Breast epithelium (tissue), 3 donors: Measurements from ENCODE around the gene HEY2.

ENCODE experiments used
- POLR2A ChIP-seq: fragments of 450-650 bp; IDR thresholded peaks from one replicate; pipeline ENCODE4 v1.6.1; 2016; ENCODE audit warnings: antibody characterized with exemption, mild to moderate bottlenecking, moderate library complexity
- TF ChIP-seq, protein P1 (sequence below), 3 donors: fragments of 450-650 bp; IDR thresholded peaks; one replicate each; pipeline ENCODE4 v1.5.1; 2016 to 2017; ENCODE audit warnings: antibody characterized with exemption in 3 of 3, mild to moderate bottlenecking in 3 of 3, moderate library complexity in 3 of 3

DNA sequence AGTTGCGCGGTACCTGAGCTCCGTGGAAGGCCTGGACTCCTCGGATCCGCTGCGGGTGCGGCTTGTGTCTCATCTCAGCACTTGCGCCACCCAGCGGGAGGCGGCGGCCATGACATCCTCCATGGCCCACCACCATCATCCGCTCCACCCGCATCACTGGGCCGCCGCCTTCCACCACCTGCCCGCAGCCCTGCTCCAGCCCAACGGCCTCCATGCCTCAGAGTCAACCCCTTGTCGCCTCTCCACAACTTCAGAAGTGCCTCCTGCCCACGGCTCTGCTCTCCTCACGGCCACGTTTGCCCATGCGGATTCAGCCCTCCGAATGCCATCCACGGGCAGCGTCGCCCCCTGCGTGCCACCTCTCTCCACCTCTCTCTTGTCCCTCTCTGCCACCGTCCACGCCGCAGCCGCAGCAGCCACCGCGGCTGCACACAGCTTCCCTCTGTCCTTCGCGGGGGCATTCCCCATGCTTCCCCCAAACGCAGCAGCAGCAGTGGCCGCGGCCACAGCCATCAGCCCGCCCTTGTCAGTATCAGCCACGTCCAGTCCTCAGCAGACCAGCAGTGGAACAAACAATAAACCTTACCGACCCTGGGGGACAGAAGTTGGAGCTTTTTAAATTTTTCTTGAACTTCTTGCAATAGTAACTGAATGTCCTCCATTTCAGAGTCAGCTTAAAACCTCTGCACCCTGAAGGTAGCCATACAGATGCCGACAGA lies 9.9 kb downstream of the HEY2 start:
- no peak for TF ChIP-seq POLR2A
- TF ChIP-seq, protein P1, sequence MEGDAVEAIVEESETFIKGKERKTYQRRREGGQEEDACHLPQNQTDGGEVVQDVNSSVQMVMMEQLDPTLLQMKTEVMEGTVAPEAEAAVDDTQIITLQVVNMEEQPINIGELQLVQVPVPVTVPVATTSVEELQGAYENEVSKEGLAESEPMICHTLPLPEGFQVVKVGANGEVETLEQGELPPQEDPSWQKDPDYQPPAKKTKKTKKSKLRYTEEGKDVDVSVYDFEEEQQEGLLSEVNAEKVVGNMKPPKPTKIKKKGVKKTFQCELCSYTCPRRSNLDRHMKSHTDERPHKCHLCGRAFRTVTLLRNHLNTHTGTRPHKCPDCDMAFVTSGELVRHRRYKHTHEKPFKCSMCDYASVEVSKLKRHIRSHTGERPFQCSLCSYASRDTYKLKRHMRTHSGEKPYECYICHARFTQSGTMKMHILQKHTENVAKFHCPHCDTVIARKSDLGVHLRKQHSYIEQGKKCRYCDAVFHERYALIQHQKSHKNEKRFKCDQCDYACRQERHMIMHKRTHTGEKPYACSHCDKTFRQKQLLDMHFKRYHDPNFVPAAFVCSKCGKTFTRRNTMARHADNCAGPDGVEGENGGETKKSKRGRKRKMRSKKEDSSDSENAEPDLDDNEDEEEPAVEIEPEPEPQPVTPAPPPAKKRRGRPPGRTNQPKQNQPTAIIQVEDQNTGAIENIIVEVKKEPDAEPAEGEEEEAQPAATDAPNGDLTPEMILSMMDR (IDR thresholded peaks at IDR 0.05) = no peak
